ENCODE results near the gene COX8A.

The COX8A gene

DNA sequence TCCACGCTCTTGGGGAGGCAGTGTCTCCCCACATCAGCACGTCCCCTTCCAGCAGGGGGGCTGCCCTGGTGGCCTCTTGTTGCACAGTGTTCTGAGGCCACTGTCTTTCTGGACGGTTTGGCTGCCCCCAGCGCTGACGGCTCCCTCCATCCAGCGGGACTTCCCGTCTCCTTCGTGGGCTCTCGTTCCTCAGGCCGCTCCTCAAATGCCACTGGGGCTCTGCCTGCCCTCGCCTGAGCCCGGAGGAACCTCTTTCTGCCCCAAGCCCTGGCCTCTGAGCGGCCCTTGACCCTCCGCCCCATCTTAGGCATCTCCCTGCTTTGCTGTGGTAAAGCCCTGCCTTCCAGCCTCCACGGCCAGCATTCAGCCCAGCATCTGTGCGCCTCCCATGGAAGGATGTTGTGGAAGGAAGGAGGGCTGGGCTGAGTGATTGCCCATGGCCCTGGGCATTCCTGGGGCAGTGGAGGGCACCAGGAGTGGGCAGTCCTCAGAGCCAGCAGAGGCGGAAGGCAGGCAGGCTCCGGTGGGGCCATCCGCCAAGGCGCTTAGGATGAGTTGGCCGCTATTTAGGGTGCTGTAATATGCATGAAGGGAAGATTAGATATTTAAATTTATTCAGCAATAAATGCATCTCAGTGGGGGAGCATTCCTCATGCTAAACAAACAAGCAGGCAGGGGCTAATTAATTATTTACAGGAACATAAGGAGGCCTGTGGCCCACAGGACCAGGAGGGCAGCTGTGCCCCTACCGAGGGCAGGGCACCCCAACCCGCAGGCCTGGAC is 29.6 kb downstream of the COX8A start:
- no peak for DNase-seq (ENCODE audit: low spot score)

- DNase-seq (ENCODE audit: low spot score) = no peak
Measured at GRCh38 chr11:64004590-64004984, 30.2 kb downstream of the COX8A start.

- DNase-seq (ENCODE audit: low spot score) = no peak
Measured at GRCh38 chr11:64005691-64006090, 31.3 kb downstream of the COX8A start.

DNA sequence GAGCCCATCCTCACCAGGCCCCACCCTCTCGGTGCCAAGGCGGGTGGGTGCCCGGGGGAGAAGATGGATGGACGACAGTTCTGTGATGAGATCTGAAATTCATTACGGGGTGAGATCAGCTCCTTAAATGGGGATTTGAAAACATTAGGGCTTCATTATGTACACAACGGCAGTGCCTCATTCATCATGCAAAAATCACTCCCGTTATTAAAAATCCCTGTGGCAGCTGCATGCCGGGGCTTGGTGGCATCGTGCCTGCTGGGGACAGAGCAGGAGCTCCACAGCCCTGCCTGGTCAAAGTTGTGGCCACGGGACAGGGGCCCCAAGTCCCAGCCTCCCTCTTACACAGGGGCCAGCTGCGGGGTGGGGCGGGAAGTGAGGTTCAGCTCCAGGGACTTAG is 32.0 kb downstream of the COX8A start:
- no peak for DNase-seq (ENCODE audit: low spot score)

DNA sequence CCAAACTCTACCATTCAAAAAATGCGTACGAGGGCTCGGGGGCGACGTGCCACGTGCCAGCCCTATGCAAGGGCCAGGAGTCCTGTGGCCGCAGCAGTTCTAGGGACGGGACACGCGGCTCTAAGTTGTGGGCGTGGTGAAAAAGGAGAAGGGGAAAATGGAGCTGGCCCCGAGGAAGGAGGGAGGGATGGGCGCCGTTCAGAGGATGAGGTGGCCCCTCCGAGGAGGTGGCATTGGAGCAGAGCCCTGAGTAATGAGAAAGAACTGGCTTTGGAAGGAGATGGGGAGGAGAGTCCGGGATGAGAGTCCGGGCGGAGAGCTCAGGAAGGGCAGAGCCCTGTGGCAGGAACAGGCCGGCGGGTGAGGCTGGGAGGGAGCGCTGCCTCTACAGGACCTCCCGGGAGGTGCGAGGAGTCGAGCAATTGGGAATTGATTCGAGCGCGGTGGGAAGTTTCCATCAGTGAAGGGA is 32.8 kb downstream of the COX8A start:
- no peak for DNase-seq (ENCODE audit: low spot score)

GRCh38 chr11:64007629-64008282 is 33.3 kb downstream of the COX8A start:
- DNase-seq (ENCODE audit: low spot score) = no peak

- no peak for DNase-seq (ENCODE audit: low spot score)
Measured at GRCh38 chr11:64008283-64008913, 34.0 kb downstream of the COX8A start.

DNA sequence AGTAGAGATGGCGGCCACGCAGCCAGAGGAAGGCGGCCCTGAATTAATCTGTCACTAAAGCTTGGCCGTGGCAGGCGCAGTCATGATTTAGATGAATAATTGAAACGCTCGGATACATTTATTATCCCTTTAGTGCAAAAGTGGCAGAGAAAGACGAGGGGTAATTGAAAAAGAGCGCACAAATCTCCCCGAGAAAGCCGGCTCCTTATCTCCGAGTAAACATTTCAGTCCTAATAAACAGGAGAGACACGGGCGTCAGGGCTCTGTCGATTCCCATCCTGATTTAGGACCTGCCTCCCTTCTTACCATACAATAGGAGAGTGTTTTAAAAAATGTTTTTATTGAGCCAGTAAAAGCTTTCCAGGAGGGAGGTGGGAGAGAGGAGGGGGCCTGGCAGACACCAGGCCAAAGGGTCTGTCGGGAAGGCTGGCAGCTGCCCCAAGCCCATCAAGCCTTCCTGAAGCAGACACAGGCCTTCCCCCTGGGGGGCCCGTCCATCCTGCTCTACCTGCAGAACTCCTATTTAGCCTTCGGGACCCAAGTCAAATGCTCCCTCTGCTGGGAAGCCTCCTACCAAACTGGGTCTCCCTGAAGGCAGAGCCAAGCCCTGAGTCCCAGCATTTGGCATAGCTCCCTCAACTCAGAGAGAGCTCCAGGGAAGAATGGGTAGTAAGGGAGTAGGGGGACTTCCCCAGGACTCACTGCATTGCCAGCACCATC is 34.7 kb downstream of the COX8A start:
- DNase-seq (ENCODE audit: low spot score) = no peak

DNA sequence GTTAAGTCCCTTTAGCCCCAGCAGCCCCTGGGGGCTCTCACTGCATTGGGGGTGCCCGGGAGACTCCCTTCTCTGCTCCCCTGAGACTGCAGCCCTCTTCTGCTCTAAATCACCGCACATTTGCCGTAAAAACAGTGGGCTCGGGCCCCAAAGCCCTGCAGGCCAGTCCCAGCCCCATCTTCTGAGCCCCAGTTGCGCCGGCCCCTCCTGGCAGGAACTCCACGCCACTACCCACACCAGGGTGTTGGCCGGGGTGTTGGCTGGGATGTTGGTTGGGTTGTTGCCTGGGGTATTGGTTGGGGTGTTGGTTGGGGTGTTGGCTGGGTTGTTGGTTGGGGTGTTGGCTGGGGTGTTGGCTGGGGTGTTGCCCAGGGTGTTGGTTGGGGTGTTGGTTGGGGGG is 35.3 kb downstream of the COX8A start:
- no peak for DNase-seq (ENCODE audit: low spot score)

GRCh38 chr11:64010783-64011182 is 36.4 kb downstream of the COX8A start:
- DNase-seq (ENCODE audit: low spot score) = no peak

DNA sequence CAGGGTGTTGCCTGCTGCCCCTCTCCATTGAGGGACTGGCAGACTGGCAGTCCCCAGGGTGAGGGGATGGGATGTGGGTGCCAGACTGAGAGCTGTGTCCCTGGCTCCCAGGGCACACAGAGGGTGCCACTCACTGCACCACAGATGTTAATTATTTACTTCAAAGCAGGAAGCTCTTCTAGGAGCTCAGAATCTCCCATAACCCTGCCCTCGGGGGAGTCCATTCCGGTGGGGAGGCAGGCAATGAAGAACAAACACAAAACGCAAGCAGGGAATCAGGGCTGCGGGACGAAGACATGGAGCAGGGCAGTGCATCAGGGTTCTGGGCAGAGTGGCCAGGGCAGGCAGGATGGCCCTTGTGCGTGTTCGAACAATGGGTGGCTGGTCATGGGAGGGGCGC is 37.0 kb downstream of the COX8A start:
- DNase-seq (ENCODE audit: low spot score) = no peak

- DNase-seq (ENCODE audit: low spot score) = no peak
Measured at GRCh38 chr11:64013141-64013896, 38.9 kb downstream of the COX8A start.

- no peak for DNase-seq (ENCODE audit: low spot score)
Measured at GRCh38 chr11:64014356-64014755, 39.9 kb downstream of the COX8A start.

DNA sequence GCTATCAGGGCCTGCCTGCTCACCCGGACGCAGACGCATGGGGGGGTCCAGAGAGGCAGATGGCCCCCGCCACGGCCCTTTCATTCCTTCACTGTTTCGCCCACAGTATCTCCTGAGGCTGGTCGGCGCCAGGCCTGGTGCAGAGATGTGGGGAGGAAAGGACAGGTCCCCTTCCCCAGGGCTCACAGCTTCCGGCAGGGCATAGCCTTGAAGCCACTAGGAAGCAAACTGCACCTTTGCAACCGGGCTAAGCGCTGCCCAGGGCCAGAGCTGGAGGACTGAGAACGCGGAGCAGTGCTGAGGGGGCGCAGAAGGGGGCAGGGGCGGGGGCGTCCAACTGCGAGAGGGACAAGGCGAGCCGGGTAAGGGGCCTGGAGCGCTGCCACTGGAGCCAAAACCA is 41.1 kb downstream of the COX8A start:
- no peak for DNase-seq (ENCODE audit: low spot score)

- no peak for DNase-seq (ENCODE audit: low spot score)
Measured at GRCh38 chr11:64015935-64016845, 41.8 kb downstream of the COX8A start.

- DNase-seq (ENCODE audit: low spot score) = no peak
Measured at GRCh38 chr11:64017945-64018224, 43.5 kb downstream of the COX8A start.

DNA sequence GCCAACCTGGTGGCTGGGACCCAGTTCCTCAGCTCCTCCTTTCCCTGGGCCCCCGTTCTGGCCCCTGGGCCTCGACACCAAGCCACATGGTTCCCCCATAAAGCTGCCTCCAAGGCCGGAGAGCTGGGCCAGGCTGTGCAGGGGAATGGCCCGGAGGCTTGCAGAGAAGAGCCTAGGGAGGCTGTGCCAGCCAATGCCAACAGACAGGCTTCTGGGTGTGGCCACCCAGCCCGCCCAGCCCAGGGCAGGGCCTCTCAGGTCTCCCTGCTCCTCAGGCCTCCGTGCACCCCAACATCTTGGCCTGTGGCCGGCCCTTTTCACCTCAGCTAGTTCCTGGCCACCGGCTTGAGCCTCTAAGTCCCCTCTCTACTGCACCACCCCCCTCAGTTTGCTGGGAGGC is 43.9 kb downstream of the COX8A start:
- no peak for DNase-seq (ENCODE audit: low spot score)

GRCh38 chr11:64019106-64020037 is 45.0 kb downstream of the COX8A start:
- DNase-seq (ENCODE audit: low spot score) = no peak

DNA sequence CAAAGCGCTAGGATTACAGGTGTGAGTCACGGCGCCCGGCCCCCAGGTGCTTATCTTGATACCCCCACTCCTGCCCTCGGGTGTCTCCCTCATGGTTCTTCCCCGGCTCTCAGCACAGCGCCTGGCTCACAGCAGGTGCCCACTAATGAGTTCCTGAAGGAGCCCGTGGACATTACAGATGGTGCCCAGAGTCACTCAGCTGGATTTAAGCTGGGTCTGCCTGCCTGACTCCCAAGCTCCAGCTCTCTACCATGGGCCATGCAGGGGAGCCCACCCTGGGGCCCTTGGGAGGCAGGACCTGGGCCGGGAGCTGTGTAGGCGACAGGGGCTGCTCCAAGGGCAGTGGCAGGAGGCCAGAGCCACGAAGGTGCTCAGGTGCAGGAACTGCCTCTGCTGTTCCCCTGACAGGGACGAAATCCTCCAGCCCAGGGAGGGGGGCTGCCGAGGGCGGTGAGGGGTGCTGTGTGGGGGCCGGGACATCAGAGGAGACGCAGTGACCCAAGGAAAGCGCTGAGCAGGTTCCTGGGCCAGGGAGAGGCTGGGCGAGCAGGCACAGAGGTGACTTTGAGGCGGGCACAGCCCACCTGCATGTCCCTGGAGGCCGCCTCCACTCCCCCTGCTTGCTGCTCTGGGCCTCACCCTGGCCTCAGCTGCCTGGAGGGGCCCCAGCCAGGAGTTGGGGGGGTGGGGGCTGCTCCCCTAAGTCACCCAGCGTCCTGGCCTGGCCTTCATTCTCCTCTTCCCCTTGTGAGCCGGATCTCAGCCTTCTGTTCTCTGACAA is 46.7 kb downstream of the COX8A start:
- DNase-seq (ENCODE audit: low spot score) = no peak
